Effector CD4-positive, alpha-beta T cell (primary cell): ENCODE measurements around the gene AK1.
A peak's percentile ranks its signal among the peaks of the same experiment; 100 is the strongest.

Source experiments
- DNase-seq: peaks from one replicate; pipeline ENCODE4 v3.0.0-alpha.2; 2020

The AK1 gene

DNA sequence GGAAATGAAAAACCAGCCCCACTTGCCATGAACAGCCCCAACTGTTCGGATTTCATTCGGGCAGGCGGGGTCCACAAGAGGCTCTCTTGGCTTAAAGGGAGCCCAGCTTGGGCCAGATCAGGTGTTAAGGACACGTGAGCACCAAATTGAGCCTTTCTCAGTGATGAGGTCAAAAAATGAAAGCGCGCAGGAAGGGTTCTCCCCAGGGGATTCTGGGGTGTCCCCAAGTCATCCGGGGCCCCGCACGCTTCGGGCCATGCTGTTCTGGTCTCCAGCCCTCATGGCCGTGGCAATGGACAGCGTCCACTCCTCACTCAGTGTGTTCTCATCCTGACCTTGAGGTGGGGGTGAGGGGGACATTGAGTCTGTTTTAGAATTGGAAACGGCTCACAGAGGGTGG, 10.9 kb downstream of the AK1 start:
- DNase-seq = no peak

DNA sequence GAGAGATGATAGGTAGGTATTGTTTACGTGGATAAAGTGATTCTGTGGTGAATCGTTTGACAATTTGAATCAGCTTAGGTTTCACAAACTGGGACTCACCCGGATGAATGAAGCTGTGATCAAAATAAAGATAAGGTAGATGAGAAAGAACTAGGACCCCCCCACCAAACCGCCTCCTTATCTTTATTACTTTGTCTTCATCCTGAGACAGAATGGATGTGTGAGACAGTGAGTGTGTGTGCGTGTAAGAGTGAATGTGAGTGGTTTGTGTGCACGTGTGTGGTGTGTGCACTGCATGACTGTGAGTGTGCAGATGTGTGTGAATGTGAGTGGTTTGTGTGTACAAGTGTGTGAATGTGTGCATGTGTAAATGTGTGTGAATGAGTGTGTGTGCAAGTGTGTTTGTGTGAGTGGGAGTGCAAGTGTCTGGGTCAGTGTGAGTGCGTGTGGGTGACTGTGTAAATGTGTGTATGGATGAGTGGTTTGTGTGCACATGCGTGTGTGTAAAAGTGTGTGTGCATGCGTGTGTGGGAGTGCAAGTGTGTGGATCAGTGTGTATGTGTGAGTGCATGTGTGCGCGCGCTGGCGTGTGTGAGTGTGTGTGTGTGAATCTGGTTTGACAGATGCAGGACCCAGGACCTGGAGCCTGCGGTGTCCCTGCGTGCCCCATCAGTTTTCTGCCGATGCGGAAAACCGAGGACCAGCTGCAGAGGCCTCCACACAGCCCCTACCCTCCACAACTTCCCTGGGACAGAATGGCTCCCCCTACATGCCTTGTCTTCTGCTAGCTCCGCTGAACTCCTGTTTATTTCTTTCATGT, 11.6 kb downstream of the AK1 start:
- no peak for DNase-seq

DNA sequence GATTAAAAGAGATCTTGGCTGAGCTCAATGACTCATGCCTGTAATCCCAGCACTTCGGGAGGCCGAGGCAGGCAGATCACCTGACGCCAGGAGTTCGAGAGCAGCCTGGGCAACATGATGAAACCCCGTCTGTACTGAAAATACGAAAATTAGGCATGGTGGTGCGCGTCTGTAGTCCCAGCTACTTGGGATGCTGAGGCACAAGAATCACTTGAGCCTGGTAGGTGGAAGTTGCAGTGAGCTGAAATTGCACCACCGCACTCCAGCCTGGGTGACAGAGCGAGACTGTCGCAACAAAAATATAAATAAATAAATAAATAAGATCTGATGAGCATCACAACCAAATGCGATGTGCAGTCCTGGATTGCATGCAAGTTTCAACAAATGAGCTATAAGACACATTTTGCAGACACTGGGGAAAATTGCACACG, 14.3 kb downstream of the AK1 start:
- no peak for DNase-seq

- peak; percentile 29 for DNase-seq
Measured at GRCh38 chr9:127862075-127863011, 15.1 kb downstream of the AK1 start.

GRCh38 chr9:127860779-127861178, 16.7 kb downstream of the AK1 start:
- DNase-seq = no peak

- no peak for DNase-seq
Measured at GRCh38 chr9:127860260-127860659, 17.2 kb downstream of the AK1 start.

GRCh38 chr9:127858041-127858512, 19.4 kb downstream of the AK1 start:
- DNase-seq = no peak

- no peak for DNase-seq
Measured at GRCh38 chr9:127857278-127857677, 20.2 kb downstream of the AK1 start.

DNA sequence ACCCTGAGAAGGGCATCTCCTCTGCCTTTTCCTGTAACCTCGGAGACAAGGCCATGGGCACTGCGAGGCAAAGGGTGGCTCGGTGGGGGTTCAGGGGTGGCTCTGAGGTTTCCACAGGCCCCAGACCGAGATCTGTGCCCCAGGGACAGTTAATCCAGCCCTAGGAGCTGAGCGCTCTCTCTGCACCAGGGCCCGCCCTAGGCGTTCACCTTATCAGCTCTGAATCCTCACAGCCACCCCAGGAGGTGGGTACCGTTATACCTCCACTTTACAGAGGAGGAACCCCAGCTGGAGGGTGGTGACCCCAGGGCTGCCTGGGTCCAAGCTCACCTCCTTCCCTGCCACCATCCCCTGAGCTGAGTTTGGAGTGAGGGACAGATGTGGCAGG, 20.8 kb downstream of the AK1 start:
- DNase-seq = no peak

GRCh38 chr9:127856094-127856728, 21.3 kb downstream of the AK1 start:
- no peak for DNase-seq

DNA sequence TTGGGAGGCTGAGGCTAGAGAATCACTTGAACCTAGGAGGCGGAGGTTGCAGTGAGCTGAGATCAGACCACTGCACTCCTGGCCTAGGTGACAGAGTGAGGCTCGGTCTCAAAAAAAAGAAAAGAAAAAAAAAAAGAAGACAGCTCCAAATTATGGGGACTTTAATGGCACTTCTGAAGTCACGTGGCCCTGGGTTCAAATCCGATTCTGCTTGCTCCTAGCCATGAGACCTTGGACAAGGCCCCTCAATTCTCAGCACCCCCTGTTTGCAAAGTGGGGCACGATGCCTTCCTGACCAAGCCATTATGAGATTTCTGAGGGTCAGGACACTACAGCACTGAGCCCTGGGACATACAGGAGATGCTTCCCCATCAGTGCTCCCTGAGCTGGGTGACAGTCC, 22.0 kb downstream of the AK1 start:
- no peak for DNase-seq

- no peak for DNase-seq
Measured at GRCh38 chr9:127854960-127855359, 22.5 kb downstream of the AK1 start.

GRCh38 chr9:127854184-127854806, 23.2 kb downstream of the AK1 start, which contains the start of gene ENG:
Gene ENG, minus strand, starts transcription at chr9:127854658. Its CDS starts 303 bp downstream, at chr9:127854355.
- DNase-seq = no peak

- DNase-seq = no peak
Measured at GRCh38 chr9:127853312-127854183, 23.9 kb downstream of the AK1 start.

DNA sequence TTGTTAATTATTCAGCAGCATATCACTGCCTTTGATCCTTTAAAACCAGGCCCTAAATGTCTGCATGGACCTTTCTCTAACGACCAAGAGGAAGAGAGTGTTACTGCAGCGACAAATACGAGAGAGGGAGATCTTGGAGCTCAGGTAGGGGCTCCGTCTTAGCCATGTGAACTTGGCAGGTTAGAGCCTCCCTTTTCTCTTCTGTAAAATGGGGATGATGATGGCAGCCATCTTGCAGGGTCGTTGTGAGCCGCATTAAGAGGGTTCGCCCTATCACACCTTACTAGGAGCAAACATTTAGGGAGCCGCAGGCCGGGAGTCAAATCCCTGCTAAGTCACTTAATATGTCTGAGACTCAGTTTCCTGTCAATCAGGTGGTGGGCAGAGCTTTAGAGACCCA, 24.6 kb downstream of the AK1 start:
- DNase-seq = no peak

GRCh38 chr9:127850286-127850830, 27.1 kb downstream of the AK1 start:
- no peak for DNase-seq

- DNase-seq = no peak
Measured at GRCh38 chr9:127848756-127849504, 28.5 kb downstream of the AK1 start.

- DNase-seq = no peak
Measured at GRCh38 chr9:127847833-127848755, 29.4 kb downstream of the AK1 start.

DNA sequence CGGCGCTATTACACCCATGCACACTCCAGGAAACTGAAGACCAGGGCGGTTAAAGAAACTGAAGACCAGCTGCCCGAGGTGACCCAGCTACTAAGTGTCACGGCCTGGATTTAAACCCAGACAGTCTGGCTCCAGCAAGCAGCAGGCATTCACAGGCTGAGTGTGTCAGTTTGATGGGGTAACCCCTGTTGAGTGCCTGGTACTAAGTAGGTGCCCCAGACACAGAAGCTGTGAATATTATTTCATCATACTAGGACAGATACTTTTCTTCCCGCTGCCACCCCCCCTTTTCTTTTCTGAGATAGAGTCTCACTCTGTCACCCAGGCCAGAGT, 30.3 kb downstream of the AK1 start:
- no peak for DNase-seq
